SK-N-SH treated with all-trans-retinoic acid at 6 μM for 48 hours (cell line): ENCODE data around the gene BACH1.

Experiments used
- ATAC-seq: fragments of 200-7000 bp; cut with Tn5 transposase; 3 replicates; pipeline ENCODE4 v1.9.1; 2020; ENCODE audit warnings: mild to moderate bottlenecking, moderate library complexity
- ARNTL ChIP-seq: fragments of 450-650 bp; formaldehyde crosslinking; IDR thresholded peaks from 2 replicates; pipeline ENCODE4 v1.5.0; 2020; ENCODE audit warnings: low read depth, mild to moderate bottlenecking, moderate library complexity, borderline replicate concordance
- BACH2 ChIP-seq: fragments of 250-450 bp; sonication (Bioruptor Pico); IDR thresholded peaks from 2 replicates; pipeline ENCODE4 v1.9.0; 2021; ENCODE audit warnings: mild to moderate bottlenecking, borderline replicate concordance
- CREB5 ChIP-seq: fragments of 250-450 bp; sonication (Bioruptor Pico); IDR thresholded peaks from 2 replicates; pipeline ENCODE4 v1.5.1; 2020; ENCODE audit warnings: low read depth, mild to moderate bottlenecking, moderate library complexity
- CSDC2 ChIP-seq: fragments of 250-450 bp; sonication (Bioruptor Pico); IDR thresholded peaks from 2 replicates; pipeline ENCODE4 v1.5.0; 2020; ENCODE audit warnings: mild to moderate bottlenecking, moderate library complexity
- CSRNP3 ChIP-seq: fragments of 250-450 bp; sonication (Bioruptor Pico); IDR thresholded peaks from 2 replicates; pipeline ENCODE4 v1.5.1; 2021; ENCODE audit warnings: mild to moderate bottlenecking, moderate library complexity
- ESRRG ChIP-seq: fragments of 250-450 bp; sonication (Bioruptor Pico); IDR thresholded peaks from 2 replicates; pipeline ENCODE4 v1.6.1; 2021; ENCODE audit warnings: mild to moderate bottlenecking
- GLIS3 ChIP-seq: fragments of 250-450 bp; sonication (Bioruptor Pico); IDR thresholded peaks from 2 replicates; pipeline ENCODE4 v1.5.0; 2020; ENCODE audit warnings: mild to moderate bottlenecking, moderate library complexity
- ISL1 ChIP-seq: fragments of 250-450 bp; sonication (Bioruptor Pico); IDR thresholded peaks from 2 replicates; pipeline ENCODE4 v2.1.2; 2022; ENCODE audit warnings: mild to moderate bottlenecking, moderate library complexity
- OSR1 ChIP-seq: fragments of 250-450 bp; sonication (Bioruptor Pico); IDR thresholded peaks from 2 replicates; pipeline ENCODE4 v1.8.0; 2022; ENCODE audit warnings: moderate library complexity, mild to moderate bottlenecking, inconsistent platforms
- PATZ1 ChIP-seq: fragments of 250-450 bp; sonication (Bioruptor Pico); IDR thresholded peaks from 2 replicates; pipeline ENCODE4 v1.8.0; 2020; ENCODE audit warnings: mild to moderate bottlenecking, moderate library complexity, borderline replicate concordance
- POU6F1 ChIP-seq: fragments of 250-450 bp; sonication (Bioruptor Pico); IDR thresholded peaks from 2 replicates; pipeline ENCODE4 v1.8.0; 2021; ENCODE audit warnings: low read depth, mild to moderate bottlenecking, moderate library complexity, borderline replicate concordance
- RARB ChIP-seq: fragments of 250-450 bp; sonication (Bioruptor Pico); IDR thresholded peaks from 2 replicates; pipeline ENCODE4 v1.8.0; 2021; ENCODE audit warnings: mild to moderate bottlenecking, moderate library complexity
- SNAI2 ChIP-seq: fragments of 250-450 bp; sonication (Bioruptor Pico); IDR thresholded peaks from 2 replicates; pipeline ENCODE4 v1.5.0; 2020; ENCODE audit warnings: mild to moderate bottlenecking, moderate library complexity
- TCF4 ChIP-seq: fragments of 250-450 bp; sonication (Bioruptor Pico); IDR thresholded peaks from 2 replicates; pipeline ENCODE4 v1.8.0; 2021; ENCODE audit warnings: mild to moderate bottlenecking, moderate library complexity, borderline replicate concordance
- TOX ChIP-seq: fragments of 250-450 bp; sonication (Bioruptor Pico); IDR thresholded peaks from 2 replicates; pipeline ENCODE4 v1.8.0; 2021; ENCODE audit warnings: mild to moderate bottlenecking, moderate library complexity, borderline replicate concordance
- TSHZ2 ChIP-seq: fragments of 250-450 bp; sonication (Bioruptor Pico); IDR thresholded peaks from 2 replicates; pipeline ENCODE4 v1.5.0; 2020; ENCODE audit warnings: mild to moderate bottlenecking, moderate library complexity
- ZC3H10 ChIP-seq: fragments of 250-450 bp; sonication (Bioruptor Pico); IDR thresholded peaks from 2 replicates; pipeline ENCODE4 v1.5.1; 2021; ENCODE audit warnings: mild to moderate bottlenecking, moderate library complexity
- ZFP3 ChIP-seq: fragments of 250-450 bp; sonication (Bioruptor Pico); IDR thresholded peaks from 2 replicates; pipeline ENCODE4 v1.5.0; 2020; ENCODE audit warnings: mild to moderate bottlenecking, moderate library complexity
- ZFP30 ChIP-seq: fragments of 450-650 bp; formaldehyde crosslinking; IDR thresholded peaks from 2 replicates; pipeline ENCODE4 v1.5.0; 2022; ENCODE audit warnings: mild to moderate bottlenecking, moderate library complexity
- ZNF565 ChIP-seq: fragments of 450-650 bp; formaldehyde crosslinking; conservative IDR thresholded peaks from 2 replicates; pipeline ENCODE4 v1.5.0; 2020; ENCODE audit warnings: low read depth, mild to moderate bottlenecking, moderate library complexity
- ZNF70 ChIP-seq: fragments of 450-650 bp; formaldehyde crosslinking; IDR thresholded peaks from 2 replicates; pipeline ENCODE4 v1.5.0; 2020; ENCODE audit warnings: mild to moderate bottlenecking, moderate library complexity
- ZNF8 ChIP-seq: fragments of 450-650 bp; formaldehyde crosslinking; IDR thresholded peaks from 2 replicates; pipeline ENCODE4 v1.5.0; 2020; ENCODE audit warnings: mild to moderate bottlenecking, moderate library complexity

The BACH1 gene

GRCh38 chr21:29288239-29288638, 10.5 kb upstream of the BACH1 start (continued):
- TF ChIP-seq CREB5 (CRISPR knock-in tag) (no peak), ESRRG (CRISPR knock-in tag) (no peak), TOX (no peak), BACH2 (no peak), OSR1 (CRISPR knock-in tag) (no peak), TCF4 (no peak), ZNF565 (CRISPR knock-in tag) (no peak), SNAI2 (CRISPR knock-in tag) (no peak), TSHZ2 (CRISPR knock-in tag) (no peak), ZNF70 (no peak), ZFP30 (CRISPR knock-in tag) (no peak), ZFP3 (CRISPR knock-in tag) (no peak), GLIS3 (CRISPR knock-in tag) (no peak)

- ATAC-seq = no peak
- TF ChIP-seq PATZ1 (CRISPR knock-in tag) = no peak
- TF ChIP-seq ZNF8 (CRISPR knock-in tag) = no peak
- no peak for TF ChIP-seq GLIS3 (CRISPR knock-in tag)
- TF ChIP-seq SNAI2 (CRISPR knock-in tag) = no peak
- no peak for TF ChIP-seq ZNF565 (CRISPR knock-in tag)
- TF ChIP-seq CREB5 (CRISPR knock-in tag) = no peak
- no peak for TF ChIP-seq ZFP30 (CRISPR knock-in tag)
- TF ChIP-seq ZFP3 (CRISPR knock-in tag) = no peak
- TF ChIP-seq ESRRG (CRISPR knock-in tag) = no peak
- TF ChIP-seq TSHZ2 (CRISPR knock-in tag) = no peak
- no peak for TF ChIP-seq OSR1 (CRISPR knock-in tag)
- no peak for TF ChIP-seq RARB (CRISPR knock-in tag)
- no peak for TF ChIP-seq CSRNP3 (CRISPR knock-in tag)
- no peak for TF ChIP-seq TCF4
- TF ChIP-seq POU6F1 = no peak
- no peak for TF ChIP-seq CSDC2 (CRISPR knock-in tag)
- TF ChIP-seq ISL1 (CRISPR knock-in tag) = no peak
- TF ChIP-seq ZC3H10 (CRISPR knock-in tag) = no peak
- no peak for TF ChIP-seq ARNTL (CRISPR knock-in tag)
- no peak for TF ChIP-seq ZNF70
Observed at GRCh38 chr21:29289317-29289716, 9.4 kb upstream of the BACH1 start.
